ENCODE data around the gene LDB3. TPM values are rescaled to one million over a fixed set of nuclear protein-coding genes. Genes with fewer than 3 reads are reported as not detected.

The LDB3 gene
- total RNA-seq, 4 donors from 2014 or later, result 2.2 to 32.5 (median 2.9) TPM

DNA sequence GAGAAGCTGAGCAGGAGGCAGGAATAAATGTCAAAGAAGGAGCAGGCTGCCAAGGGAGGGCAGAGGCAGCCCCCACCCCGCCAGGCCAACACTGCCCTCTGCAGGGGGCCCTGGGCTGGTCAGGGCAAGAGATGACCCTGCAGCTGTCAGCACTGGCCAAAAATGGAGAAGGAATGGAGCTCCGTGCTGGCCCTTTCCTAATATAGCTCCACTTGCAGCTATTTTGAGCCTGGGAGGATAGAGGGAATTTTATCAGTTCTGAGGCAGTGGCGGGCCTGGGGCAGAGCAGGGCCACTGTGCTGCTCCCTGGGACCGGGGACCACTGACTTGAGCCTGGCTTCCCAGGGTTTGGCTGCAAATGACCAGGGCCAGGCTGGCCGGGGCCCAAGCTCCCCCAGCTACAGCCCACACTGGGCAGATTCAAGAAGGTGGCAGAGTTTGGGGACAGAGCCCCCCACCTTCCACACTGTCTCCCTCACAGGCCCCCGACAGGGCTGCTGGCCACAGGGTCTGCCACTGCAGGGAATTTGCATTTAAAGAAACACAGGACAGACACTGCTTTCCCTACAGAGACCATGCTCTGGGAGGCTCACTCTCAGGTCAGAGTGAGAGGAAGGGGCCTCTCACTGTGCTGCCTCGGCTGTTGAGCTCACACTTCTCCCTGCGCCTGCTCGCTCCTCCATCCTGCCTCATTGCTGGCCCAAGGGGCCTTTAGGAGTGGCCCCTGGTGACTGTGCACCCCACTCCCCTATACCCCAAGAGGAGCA is 16.2 kb downstream of the LDB3 start:
- intact Hi-C loops (cut with DNase I; ENCODE audit: low total_unique reads) (no loop called here), in situ Hi-C loops (cut with MboI; ENCODE audit: low pct_ligation_motif_present in 1 of 4, low pct_unique_long_range_greater_than_20kb in 1 of 4, low sequenced_read_pairs in 3 of 4) (no loop called here)
- H3K4me1 ChIP-seq, result peaks cover 11 to 43% (median 30%) of the 10 kb centered on the region in 4 donors
- H3K27me3 ChIP-seq, result peaks cover 4% of the 10 kb centered on the region
- TF ChIP-seq, protein P1, sequence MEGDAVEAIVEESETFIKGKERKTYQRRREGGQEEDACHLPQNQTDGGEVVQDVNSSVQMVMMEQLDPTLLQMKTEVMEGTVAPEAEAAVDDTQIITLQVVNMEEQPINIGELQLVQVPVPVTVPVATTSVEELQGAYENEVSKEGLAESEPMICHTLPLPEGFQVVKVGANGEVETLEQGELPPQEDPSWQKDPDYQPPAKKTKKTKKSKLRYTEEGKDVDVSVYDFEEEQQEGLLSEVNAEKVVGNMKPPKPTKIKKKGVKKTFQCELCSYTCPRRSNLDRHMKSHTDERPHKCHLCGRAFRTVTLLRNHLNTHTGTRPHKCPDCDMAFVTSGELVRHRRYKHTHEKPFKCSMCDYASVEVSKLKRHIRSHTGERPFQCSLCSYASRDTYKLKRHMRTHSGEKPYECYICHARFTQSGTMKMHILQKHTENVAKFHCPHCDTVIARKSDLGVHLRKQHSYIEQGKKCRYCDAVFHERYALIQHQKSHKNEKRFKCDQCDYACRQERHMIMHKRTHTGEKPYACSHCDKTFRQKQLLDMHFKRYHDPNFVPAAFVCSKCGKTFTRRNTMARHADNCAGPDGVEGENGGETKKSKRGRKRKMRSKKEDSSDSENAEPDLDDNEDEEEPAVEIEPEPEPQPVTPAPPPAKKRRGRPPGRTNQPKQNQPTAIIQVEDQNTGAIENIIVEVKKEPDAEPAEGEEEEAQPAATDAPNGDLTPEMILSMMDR (IDR thresholded peaks at IDR 0.05), result peak in 4 of 5 experiments; percentile 18 to 28 (median 24)
- no peak for TF ChIP-seq POLR2A (IDR thresholded peaks at IDR 0.05)
- H3K4me3 ChIP-seq, result no peak overlapping the region
- H3K9me3 ChIP-seq, result no peaks in the 10 kb centered on the region
- peak overlapping the region; percentile 65 to 86 (median 80) for H3K27ac ChIP-seq
- DNase-seq, result peak; percentile 29
- 52% methylated on average over 9 of the region's 9 CpGs; no CpG with 5 or more reads in 1 of the 2 donors for WGBS, 2 donors (ENCODE audit: low coverage in 1 of 2)
- no peaks in the 10 kb centered on the region for H3K36me3 ChIP-seq

DNA sequence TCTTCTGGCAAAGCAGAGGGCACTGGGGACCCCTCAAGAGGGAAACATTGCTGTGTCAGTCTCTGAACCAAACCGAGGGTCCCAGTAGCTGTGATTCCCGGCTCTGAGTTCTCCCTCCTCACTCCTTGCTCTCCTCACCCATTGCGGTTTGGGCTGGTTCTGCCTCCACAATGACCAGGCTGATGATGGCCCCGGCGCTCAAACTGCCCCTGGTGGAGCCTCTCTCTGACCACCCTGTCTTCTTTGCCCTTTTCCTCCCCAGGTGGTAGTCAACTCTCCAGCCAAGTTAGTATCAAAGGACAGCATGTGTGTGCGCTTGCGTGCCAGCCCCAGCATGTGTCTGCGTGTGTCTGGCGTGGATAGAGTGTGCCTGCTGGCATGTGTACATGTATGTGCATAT is 17.1 kb downstream of the LDB3 start:
- no peaks in the 10 kb centered on the region for H3K9me3 ChIP-seq
- no peak overlapping the region for H3K4me3 ChIP-seq
- TF ChIP-seq POLR2AphosphoS5 (IDR thresholded peaks at IDR 0.05) (no peak), EP300 (IDR thresholded peaks at IDR 0.05; ENCODE audit: low read depth) (no peak), POLR2A (IDR thresholded peaks at IDR 0.05) (no peak)
- TF ChIP-seq, protein P1 (IDR thresholded peaks at IDR 0.05), result no peak
- no peaks in the 10 kb centered on the region for H3K36me3 ChIP-seq
- H3K27ac ChIP-seq, result peak overlapping the region; percentile 65 to 86 (median 80)
- intact Hi-C loops (cut with DNase I; ENCODE audit: low total_unique reads), result no loop called here
- in situ Hi-C loops (cut with MboI; ENCODE audit: low pct_ligation_motif_present in 1 of 4, low pct_unique_long_range_greater_than_20kb in 1 of 4, low sequenced_read_pairs in 3 of 4), result no loop called here
- no peak for DNase-seq
- 87 to 90% methylated on average over 2 to 9 of the region's 9 CpGs for WGBS, 2 donors (ENCODE audit: low coverage in 1 of 2)
- peaks cover 8 to 40% (median 26%) of the 10 kb centered on the region in 4 donors for H3K4me1 ChIP-seq
- peaks cover 4% of the 10 kb centered on the region for H3K27me3 ChIP-seq

DNA sequence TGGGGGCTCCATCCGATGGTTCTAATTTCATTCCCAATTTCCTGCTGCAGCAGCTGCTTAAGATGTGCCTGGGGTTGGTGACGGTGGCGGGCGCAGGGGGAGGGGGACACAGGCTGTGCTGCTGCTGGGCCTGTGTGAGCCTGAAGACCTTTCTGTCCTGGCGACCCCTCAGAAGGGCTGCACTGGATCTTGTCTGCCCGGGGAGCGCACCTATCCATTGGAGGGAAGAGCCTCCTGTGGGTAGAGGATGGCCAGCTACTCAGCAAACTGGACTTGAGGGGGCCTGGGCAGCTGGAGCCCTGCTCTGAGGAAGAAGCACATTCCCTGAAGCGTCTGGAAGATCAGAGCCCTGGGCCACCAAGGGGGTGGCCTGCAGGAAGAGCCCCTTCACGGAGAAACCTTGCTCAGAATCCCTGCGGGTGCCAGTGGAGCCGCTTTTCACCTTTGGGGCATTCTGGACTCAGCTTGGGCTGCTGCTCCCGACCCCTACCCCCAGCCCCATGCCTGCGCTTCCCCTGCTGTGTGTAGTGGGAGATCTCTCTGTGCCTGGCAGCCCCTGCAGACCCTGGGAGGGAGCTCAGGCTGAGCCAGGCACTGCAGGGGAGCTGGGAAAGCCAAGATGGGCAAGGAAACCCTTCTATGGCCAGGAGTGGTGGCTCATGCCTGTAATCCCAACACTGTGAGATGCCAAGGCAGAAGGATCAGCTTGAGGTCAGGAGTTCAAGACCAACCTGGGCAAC is 17.8 kb downstream of the LDB3 start:
- no peak overlapping the region for H3K4me3 ChIP-seq
- peaks cover 4% of the 10 kb centered on the region for H3K27me3 ChIP-seq
- no peak for DNase-seq
- intact Hi-C loops (cut with DNase I; ENCODE audit: low total_unique reads) (no loop called here), in situ Hi-C loops (cut with MboI; ENCODE audit: low pct_ligation_motif_present in 1 of 4, low pct_unique_long_range_greater_than_20kb in 1 of 4, low sequenced_read_pairs in 3 of 4) (no loop called here)
- WGBS, 2 donors (ENCODE audit: low coverage in 1 of 2), result 82% methylated on average over 12 of the region's 13 CpGs; no CpG with 5 or more reads in 1 of the 2 donors
- TF ChIP-seq POLR2AphosphoS5 (IDR thresholded peaks at IDR 0.05) (no peak), POLR2A (IDR thresholded peaks at IDR 0.05) (no peak)
- TF ChIP-seq, protein P1 (IDR thresholded peaks at IDR 0.05), result no peak
- no peaks in the 10 kb centered on the region for H3K9me3 ChIP-seq
- no peaks in the 10 kb centered on the region for H3K36me3 ChIP-seq
- peak overlapping the region in 3 of 4 donors; percentile 64 to 86 (median 79) for H3K27ac ChIP-seq
- peaks cover 8 to 35% (median 23%) of the 10 kb centered on the region in 4 donors for H3K4me1 ChIP-seq

DNA sequence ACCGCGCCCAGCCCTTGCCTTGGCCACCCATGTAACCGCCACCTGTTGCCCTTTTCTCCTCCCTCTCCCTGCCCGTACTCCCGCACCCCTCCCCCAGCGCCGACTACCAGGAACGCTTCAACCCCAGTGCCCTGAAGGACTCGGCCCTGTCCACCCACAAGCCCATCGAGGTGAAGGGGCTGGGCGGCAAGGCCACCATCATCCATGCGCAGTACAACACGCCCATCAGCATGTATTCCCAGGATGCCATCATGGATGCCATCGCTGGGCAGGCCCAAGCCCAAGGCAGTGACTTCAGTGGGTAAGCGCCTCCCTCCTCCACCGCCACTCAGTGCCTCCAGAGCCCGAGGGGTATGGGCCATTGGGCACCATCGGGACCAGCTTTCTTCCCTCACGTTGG is 18.7 kb downstream of the LDB3 start:
- H3K27ac ChIP-seq, result peak overlapping the region; percentile 27 to 64 (median 48)

More for the DNA sequence above, 18.7 kb downstream of the LDB3 start:
- in situ Hi-C loops (cut with MboI; ENCODE audit: low pct_ligation_motif_present in 1 of 4, low pct_unique_long_range_greater_than_20kb in 1 of 4, low sequenced_read_pairs in 3 of 4), result no loop called here
- no peak for DNase-seq
- TF ChIP-seq POLR2A (IDR thresholded peaks at IDR 0.05), result no peak
- TF ChIP-seq POLR2AphosphoS5 (IDR thresholded peaks at IDR 0.05), result no peak
- TF ChIP-seq, protein P1 (IDR thresholded peaks at IDR 0.05), result no peak
- TF ChIP-seq EP300 (IDR thresholded peaks at IDR 0.05; ENCODE audit: low read depth), result no peak
- H3K27me3 ChIP-seq, result peaks cover 4% of the 10 kb centered on the region
- no peaks in the 10 kb centered on the region for H3K36me3 ChIP-seq
- 90% methylated on average over 19 of the region's 19 CpGs; no CpG with 5 or more reads in 1 of the 2 donors for WGBS, 2 donors (ENCODE audit: low coverage in 1 of 2)
- no peaks in the 10 kb centered on the region for H3K9me3 ChIP-seq
- peaks cover 8 to 31% (median 20%) of the 10 kb centered on the region in 4 donors for H3K4me1 ChIP-seq
- no peak overlapping the region for H3K4me3 ChIP-seq
- intact Hi-C loops (cut with DNase I; ENCODE audit: low total_unique reads), result no loop called here
